HG03175 (cell line): ENCODE data around the gene RBM33.

ENCODE experiments used
- ATAC-seq: cut with Tn5 transposase; IDR thresholded peaks from one replicate; pipeline ENCODE4 v1.9.1; 2021; ENCODE audit warnings: mild to moderate bottlenecking, moderate library complexity; ENCODE audit not compliant: unreplicated experiment

Gene RBM33

DNA sequence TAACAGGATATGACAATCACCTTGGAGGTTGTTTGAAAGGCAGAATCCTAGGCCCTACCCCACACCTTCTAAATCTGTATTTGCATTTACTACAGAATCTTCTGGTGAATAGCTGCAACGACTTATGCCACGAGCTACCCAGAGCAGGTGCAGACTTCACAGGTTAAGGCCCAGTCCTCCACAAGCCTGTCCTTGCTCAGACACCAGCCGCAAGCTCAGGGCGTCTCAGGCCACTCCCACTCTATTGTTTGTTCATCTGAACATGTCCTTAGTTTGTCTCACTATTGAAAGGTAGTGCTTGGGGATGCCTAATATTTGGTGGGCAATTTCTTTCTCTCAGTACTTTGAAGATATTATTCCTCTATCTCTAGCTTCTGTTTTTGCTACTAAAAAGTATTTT is 18.9 kb upstream of the RBM33 start:
- no peak for ATAC-seq

DNA sequence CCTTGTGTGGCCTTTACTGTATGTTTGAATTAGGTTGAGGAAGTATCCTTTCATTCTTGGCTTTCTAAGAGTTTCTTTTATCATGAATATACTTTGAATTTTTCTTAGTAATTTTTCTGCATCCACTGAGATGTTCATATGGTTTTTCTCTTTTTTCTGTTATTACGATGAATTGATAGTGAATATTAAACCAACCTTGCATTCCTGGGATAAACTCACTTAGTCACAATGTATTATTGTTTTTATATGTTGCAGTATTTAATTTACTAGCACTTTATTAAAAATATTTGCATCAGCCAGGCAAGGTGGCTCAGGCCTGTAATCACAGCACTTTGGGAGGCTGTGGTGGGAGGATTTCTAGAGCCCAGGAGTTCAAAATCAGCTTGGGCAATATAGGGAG is 15.3 kb upstream of the RBM33 start:
- ATAC-seq = no peak

DNA sequence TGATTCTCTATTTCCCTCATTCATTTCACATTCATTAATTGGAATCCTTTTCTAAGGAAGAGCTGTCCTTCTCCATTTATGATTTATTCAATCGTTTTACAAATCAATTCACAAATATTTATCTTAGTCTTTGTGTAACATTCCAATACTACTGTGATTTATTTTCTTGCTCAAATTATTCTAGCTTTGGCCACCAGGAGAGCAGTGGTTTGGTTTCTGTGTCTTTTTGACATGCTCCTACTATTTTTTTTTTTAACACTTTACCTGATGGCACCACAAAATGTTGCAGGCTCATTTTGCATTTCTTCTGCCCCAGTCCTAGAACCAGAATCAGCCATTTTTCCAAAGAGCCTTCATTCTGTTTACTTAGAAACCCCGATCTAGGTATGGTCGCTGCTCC is 13.3 kb upstream of the RBM33 start:
- no peak for ATAC-seq

DNA sequence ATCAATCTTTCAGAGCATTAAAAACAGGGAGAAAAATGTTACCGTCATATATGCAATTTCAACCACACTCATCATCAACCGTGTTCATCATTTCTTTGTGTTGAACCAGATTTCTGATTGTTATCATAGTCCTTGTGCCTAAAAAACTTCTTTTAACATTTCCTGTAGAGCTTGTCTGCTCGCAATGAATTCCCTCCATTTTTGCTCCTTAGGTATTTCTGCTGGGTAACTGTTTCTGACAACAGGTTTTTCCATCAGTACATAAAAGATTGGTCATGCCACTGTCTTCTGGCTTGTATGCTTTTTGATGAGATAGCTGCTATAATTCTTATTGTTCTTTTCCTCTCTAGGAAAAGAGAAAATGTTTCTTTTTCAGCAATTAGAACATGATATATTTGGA is 8.6 kb upstream of the RBM33 start:
- ATAC-seq = no peak

DNA sequence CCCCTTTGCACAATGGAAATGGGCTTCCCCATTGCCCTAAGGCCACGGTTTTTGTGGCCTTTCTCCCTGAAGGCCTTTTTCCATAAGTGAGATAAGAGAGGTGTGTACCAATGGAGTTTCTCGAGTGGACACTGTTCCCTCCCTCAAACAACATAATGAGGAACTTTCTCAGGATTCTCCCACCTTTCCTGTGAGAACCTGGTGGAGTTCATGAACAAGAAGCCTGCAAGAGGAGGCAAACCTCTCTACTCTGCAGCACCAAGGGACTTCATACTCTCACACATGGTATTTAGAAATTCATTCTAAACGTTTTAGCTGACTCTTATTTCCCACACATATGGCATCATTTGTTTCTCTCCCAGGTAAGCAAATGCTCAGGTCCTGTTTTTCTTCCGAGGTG is 7.3 kb upstream of the RBM33 start:
- no peak for ATAC-seq

DNA sequence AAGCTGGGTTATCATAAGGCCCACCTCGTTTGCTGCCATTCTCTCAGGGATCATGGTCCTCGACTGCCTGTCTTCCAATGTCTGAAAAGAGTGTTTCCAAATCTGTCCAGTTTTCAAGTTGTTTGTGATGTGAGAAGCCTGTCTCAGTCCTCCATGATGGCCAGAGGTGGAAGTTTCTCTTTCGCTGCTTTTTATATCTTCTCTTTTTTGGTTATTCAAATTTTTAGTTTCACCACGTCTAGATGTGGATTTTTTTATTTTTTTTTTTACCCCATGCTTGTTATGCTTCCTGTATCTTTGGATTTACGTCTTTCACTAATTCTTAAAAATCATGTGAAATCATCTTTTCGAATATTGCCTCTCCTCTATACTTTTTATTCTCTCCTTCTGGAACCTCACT is 6.1 kb upstream of the RBM33 start:
- no peak for ATAC-seq

DNA sequence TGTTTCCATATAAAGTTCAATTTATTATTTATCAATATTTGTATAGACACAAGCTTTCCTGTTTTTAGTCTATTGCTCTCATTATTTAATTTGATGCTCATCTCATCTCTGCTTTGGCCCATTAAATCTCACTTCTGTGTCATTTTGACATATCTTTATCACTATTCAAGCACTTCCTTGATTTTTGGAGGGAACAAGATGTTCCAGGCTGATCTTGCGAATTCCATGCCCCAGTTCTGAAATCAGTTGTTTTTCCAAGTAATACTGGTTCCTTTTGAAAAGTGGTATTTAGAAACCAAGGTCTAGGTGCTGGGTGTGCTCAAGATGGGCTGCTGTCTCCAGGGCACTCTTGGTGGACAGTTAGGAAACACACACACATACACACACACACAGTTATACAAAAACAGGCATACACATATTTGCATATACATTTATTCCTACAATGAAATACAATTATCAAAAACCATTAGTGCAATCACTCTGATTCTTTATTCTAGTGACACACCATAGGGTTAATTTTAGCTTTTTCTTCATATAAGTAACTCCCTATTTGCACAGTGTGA is 4.4 kb upstream of the RBM33 start:
- ATAC-seq = no peak

DNA sequence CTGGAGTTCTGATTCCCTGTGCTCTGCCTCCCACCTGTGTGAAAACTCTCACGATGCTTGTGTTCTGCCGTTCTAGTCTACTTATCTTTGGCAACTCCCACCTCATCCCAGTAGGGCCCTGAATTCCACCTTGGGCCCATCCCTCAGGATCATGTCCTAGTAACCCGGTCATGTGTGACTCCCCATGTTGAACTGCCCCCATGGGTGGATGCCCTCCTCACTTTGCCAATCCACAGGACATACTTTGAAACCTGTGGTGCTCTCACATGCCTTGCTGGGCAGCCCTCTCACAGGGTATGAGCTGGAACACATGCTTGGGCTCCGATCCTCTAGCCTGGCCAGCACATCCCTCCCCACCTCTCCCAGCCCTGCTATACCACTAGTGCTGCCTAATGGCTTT is 3.8 kb upstream of the RBM33 start:
- ATAC-seq = no peak

DNA sequence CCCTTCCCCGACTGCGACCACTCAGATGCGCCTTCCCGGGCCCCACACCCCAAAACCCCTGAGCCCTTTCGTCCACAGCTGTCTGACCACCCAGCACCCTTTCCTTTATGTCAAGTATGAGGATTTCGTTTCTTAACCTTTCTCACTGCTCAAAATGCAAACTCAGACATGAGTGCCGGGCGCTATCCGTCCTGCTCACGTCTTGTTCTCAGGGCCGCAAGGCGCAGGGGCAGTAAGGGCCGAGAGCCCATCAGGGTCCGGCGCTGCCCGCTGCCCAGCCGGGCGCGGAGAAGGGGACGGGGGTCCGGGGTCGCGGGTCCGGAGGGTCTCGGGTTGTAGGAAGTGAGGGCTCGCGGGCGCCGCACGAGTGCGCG is 670 bp upstream of the RBM33 start:
- ATAC-seq = peak; percentile 24

DNA sequence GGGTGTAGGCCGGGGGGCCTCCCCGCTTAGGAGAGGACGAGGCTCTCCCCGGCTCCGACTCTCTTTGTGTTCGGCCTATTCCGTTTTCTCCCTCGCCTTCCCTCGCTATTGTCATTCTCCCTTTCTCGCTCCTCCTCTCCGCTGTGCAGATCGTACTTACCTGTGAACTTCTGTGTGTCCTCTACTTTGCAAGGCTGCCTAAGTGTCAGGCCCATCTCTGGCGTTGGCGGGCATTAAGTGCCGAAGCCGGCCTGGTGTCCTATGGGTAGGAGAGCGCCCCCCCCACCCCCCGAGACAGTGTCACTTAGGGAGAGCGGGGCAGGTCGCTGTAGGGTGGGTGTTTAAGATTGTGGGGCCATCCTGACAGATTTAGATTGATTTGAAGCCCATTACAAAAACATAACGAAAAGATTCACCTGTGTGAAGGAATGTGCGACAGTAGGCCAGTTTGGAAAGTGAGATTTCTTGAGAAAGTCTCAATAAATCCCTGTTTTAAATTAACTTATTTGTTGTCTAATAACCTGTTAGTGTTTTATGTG is 579 bp downstream of the RBM33 start:
- peak; percentile 30 for ATAC-seq

DNA sequence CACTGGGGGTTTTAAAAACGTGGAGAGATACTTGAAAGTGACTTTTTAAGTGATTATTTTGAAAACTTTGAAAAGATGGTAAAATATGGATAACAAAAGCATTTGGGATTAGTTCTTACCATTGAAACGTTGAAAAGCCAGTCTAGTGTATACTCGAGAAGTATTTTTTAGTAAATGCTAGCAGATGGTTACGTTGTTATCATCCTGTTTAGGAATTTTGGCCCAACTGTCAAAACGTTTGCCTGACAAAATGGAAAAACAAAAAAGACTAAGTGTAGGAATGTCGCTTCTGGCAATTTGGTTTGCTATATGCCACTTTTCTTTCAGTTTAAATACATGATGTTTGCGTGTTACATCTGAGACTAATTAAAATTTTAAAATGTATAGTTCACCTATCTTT is 1.2 kb downstream of the RBM33 start:
- no peak for ATAC-seq

DNA sequence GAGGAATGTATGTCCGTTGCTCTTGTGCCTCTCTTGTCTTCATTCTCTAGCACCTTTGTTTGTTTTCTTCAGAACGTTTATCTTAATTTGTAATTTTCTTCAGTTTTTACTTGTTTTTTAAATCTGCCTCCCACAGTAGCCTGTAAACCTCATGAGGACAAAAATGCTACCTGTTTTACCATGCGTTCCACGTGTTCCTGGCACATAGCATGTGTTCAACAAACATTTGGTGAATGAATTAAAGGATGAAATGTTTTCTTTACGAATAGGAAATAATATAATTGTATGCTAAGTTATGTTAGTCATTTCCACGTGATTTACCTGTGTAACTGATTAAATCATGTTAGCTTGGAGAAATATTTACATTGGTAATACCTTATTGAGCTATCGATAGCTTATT is 2.2 kb downstream of the RBM33 start:
- ATAC-seq = no peak

DNA sequence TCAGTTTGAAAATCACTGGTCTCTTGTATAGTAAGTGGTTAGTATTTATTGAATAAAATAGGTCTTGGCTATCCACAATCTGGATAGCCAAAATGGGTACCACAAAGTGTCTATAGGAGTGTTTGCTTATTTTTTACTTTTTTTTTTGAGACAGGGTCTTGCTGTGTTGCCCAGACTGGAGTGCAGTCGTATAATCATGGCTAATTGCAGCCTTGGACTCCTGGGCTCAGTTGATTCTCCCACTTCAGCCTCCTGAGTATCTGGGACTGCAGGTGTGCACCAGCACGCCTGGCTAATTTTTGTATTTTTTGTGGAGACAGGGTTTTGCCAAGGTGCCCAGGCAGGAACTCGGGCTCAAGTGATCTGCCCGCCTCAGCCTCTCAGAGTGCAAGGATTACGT is 2.8 kb downstream of the RBM33 start:
- no peak for ATAC-seq

DNA sequence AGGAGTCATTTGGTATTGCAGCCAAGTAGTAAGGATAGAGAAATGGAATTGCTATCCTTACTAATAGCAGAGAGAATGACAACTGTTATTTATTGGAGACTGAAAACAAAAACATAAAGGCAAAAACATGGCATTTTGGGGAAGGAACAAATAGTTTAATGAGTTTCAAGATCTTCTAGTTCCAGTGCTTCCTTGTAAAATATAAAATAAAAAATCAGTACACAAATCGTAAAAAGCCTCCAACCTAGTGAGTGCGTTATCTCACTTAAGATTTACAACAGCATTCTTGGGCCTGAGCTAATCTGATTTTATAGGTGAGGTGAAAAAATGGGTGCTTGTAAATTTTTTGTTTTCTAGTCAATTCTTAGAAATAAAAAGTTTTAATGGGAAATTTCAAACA is 3.3 kb downstream of the RBM33 start:
- no peak for ATAC-seq

DNA sequence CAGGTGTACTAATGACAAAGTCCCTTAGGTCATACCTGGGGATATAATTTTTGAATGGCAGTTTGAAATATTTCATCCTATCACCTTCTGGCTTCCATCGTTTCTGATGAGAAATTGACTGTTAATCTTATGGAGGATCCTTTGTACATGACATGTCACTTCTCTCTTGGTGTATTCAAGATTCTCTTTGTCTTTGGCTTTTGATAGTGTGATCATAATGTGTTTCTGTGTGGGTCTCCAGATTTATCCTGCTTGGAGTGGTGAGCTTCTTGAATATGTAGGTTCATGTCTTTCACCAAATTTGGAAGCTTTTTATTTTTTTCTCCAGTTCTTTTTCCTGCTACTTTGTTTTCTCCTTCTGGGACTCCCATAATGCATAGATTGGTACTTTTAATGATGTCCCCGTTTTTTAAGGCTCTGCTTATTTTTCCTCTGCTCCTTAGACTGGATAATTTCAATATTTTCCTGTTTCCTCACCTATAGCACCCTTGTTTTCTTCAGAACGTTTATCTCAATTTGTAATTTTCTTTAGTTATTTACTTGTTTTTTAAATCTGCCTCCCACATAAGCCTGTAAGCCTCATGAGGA is 4.4 kb downstream of the RBM33 start:
- no peak for ATAC-seq

DNA sequence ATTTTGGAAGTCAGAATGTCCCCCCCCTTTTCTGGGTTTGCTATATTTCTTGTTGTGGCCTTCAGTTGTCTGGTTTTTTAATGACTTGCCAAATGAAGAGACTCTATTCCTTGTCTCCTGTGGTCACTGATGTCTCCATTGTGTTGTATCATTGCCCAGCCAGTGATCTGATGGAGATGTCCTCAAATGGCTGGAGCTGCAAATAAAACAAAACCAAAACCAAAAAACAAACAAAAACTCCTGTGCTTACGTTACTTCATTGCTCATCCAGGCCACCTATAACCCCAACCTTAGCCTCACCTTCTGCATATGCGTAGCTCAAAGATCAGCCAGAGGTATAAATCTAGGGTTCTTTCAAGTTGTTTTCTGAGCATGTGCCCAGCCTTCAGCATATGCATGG is 5.1 kb downstream of the RBM33 start:
- ATAC-seq = no peak

DNA sequence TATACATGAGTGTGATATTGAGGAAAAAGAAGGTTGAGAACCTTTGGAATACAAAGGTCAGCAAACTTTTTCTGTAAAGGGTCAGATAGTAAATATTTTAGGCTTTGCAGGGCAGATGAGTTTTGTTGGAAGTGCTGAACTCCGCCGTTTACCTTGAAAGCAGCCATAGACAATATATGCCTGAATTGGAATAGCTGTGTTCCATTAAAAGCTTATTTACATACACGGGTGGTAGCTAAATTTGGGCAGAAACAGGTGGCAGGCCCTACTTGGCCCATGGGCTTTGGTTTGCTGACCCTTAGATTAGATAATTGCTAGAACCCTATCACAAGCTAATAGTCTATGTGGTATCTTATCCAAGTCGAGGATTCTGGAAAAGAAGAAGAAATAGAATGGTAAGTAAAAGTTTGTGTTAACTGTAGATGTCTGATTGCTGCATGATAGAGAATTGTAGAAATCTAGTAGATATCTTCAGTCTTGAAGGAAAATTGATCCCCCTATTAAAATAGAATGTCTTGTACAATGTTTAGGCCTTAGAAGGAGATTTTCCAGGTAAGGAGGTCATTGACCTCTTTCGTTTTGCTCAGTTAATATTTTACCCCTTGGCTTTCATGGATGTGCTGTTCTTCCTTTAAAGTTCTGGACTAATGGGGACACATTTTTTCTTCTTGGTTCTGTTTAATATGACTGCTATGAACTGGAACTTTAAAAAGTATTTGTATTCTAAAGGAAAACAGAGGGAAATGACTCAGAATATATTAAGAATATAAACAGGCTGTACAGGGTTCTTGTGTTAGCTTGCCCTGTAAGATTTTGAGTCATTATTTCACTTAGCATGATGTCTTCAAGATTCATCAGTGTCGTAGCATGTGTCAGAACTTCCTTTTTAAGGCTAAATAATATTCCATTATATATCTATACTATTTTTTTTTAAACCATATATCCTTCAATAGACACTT is 8.0 kb downstream of the RBM33 start:
- ATAC-seq = no peak

DNA sequence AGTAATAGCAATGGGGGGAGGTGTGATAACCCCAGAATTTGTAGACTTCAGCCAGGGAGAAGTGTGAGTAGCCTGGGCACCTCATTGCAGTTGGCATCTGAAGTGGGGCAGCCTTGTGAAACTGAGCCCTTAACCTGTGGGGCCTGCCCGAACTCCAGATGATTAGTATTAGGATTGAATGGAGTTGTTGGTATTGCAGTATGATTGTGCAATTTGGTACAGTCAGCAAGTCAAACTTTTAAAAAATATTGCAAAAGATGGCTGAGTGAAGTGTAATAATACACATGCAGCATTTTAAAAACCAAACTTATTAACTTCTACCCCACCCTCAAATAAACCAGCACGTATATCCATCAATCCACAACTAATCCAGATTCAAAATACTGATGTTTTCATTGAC is 9.3 kb downstream of the RBM33 start:
- ATAC-seq = no peak

DNA sequence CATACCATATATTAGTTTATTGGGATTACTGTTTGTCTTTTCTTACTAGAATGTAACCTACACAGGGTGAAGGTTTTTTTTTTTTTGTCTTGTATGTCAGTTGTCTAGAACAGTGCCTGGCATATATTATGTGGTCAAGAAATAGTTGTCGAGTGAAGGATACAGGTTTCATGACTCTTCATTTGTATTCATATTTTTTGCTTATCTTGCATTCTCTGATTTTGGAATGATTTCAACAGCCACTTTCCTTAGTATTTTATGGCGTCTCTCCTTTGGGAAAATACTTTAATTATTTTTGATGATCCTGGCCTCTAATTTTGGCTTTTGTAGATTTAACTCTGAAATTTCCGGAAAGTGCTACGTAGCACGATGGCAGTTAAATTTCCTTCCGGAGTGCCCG is 12.4 kb downstream of the RBM33 start:
- ATAC-seq = no peak

DNA sequence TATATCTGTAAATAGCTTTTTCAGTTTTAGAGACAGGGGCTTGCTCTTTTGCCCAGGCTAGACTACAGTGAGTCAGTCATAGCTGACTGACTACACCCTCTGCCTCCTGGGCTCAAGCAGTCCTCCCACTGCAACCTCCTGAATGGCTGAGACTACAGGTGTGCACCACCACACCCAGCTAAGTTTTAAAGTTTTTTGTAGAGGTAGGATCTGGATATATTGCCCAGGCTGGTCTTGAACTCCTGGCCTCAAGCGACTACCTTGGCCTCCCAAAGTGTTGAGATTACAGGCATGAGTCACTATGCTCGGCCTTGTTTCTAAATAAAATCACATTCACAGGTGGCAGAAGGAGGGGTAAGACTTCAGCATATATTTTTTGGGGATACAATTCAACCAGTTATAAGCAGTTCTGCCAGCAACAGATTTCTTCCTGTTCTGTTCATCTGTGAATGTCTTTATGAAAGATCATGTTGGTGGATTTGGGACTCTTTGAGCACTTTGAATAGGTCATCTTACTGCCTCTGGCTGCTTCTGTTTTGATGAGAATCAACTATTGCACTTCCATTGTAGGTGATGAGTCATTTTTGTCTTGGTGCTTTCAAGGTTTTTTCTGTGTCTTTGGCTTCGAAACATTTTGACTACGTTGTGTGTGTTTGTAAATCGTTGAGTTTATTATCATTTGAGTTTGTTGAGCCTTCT is 15.7 kb downstream of the RBM33 start:
- peak; percentile 74 for ATAC-seq

DNA sequence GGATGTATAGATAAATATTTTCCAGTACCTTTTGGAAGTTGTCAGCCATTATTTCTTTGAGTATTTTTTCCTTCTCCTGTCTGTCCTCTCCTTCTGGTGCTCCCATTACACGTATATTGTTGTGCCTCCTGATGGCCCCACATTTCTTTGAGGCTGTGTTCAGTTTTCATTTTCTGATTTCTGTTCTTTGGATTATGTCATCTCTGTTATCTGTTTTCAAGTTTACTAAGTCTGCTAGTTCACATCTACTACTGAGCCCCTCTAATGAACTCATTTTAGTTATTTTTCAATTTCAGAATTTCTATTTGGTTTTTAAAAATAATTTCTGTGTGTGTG is 16.3 kb downstream of the RBM33 start:
- ATAC-seq = peak; percentile 37
